GM23338 (cell line): Measurements from ENCODE around the gene CEP72.

Experiments
- CREB1 ChIP-seq: fragments of 250-450 bp; sonication (Bioruptor Pico); IDR thresholded peaks from 2 replicates; pipeline ENCODE4 v1.5.0; 2020; ENCODE audit warnings: low read depth, mild to moderate bottlenecking, moderate library complexity
- CTCF ChIP-seq, 2 experiments: fragments of 200-600 bp in 1 of 2; sonication (generic) in 1 of 2; conservative IDR thresholded peaks; 2 replicates each; pipeline versions ENCODE4 v1.5.1 to v1.6.1; 2016 to 2017; ENCODE audit warnings: antibody characterized with exemption in 2 of 2, low read depth in 2 of 2, mild to moderate bottlenecking in 2 of 2, moderate library complexity in 1 of 2
- ETS1 ChIP-seq: IDR thresholded peaks from 2 replicates; pipeline ENCODE4 v1.6.1; 2016; ENCODE audit warnings: antibody characterized with exemption
- EZH2 ChIP-seq: fragments of 200-600 bp; sonication (generic); IDR thresholded peaks from one replicate; pipeline ENCODE4 v1.8.0; 2017; ENCODE audit warnings: antibody characterized with exemption, mild to moderate bottlenecking, low read depth; ENCODE audit not compliant: unreplicated experiment
- EZH2phosphoT487 ChIP-seq: fragments of 200-600 bp; sonication (generic); IDR thresholded peaks from one replicate; pipeline ENCODE4 v1.8.1; 2018; ENCODE audit warnings: antibody characterized with exemption; ENCODE audit not compliant: unreplicated experiment
- JUNB ChIP-seq: IDR thresholded peaks from one replicate; pipeline ENCODE4 v1.6.1; 2016; ENCODE audit warnings: antibody characterized with exemption; ENCODE audit not compliant: unreplicated experiment
- POLR2AphosphoS5 ChIP-seq: IDR thresholded peaks from 2 replicates; pipeline ENCODE4 v1.6.1; 2016; ENCODE audit warnings: antibody characterized with exemption, low read depth
- REST ChIP-seq: IDR thresholded peaks from one replicate; pipeline ENCODE4 v1.6.1; 2018; ENCODE audit warnings: antibody characterized with exemption; ENCODE audit not compliant: unreplicated experiment
- STAT1 ChIP-seq: IDR thresholded peaks from one replicate; pipeline ENCODE4 v1.6.1; 2016; ENCODE audit warnings: antibody characterized with exemption; ENCODE audit not compliant: unreplicated experiment

- TF ChIP-seq CTCF (conservative IDR thresholded peaks at IDR 0.05; ENCODE audit: low read depth in 2 of 2) (no peak), JUNB (no peak), CREB1 (CRISPR knock-in tag) (no peak), EZH2 (no peak), EZH2phosphoT487 (no peak), POLR2AphosphoS5 (no peak), REST (no peak), STAT1 (no peak), ETS1 (no peak)
Observed at GRCh38 chr5:589588-589987, 22.6 kb upstream of the CEP72 start.
